Stimulated activated naive CD8-positive, alpha-beta T cell treated with anti-CD3 and anti-CD28 coated beads, Interleukin-15, Interleukin-2, amounts not matched to agents 100 ng/mL and 50 ng/mL, for 24 hours (primary cell): ENCODE measurements around the gene MID1.

ENCODE experiments used
- H3K27ac Mint-ChIP-seq: one replicate; pipeline ENCODE4 v1.8.0; 2021; ENCODE audit warnings: mild to moderate bottlenecking, mixed read lengths
- H3K27me3 Mint-ChIP-seq: one replicate; pipeline ENCODE4 v1.8.0; 2021; ENCODE audit warnings: mixed read lengths
- H3K36me3 Mint-ChIP-seq: one replicate; pipeline ENCODE4 v1.8.0; 2021; ENCODE audit warnings: low read depth, mixed read lengths
- H3K4me1 Mint-ChIP-seq: one replicate; pipeline ENCODE4 v1.8.0; 2021; ENCODE audit warnings: low read depth, mixed read lengths
- H3K4me3 Mint-ChIP-seq: one replicate; pipeline ENCODE4 v1.8.0; 2021; ENCODE audit warnings: mild to moderate bottlenecking, mixed read lengths
- H3K9me3 Mint-ChIP-seq: one replicate; pipeline ENCODE4 v1.8.0; 2021; ENCODE audit warnings: mixed read lengths

The MID1 gene, protein sequence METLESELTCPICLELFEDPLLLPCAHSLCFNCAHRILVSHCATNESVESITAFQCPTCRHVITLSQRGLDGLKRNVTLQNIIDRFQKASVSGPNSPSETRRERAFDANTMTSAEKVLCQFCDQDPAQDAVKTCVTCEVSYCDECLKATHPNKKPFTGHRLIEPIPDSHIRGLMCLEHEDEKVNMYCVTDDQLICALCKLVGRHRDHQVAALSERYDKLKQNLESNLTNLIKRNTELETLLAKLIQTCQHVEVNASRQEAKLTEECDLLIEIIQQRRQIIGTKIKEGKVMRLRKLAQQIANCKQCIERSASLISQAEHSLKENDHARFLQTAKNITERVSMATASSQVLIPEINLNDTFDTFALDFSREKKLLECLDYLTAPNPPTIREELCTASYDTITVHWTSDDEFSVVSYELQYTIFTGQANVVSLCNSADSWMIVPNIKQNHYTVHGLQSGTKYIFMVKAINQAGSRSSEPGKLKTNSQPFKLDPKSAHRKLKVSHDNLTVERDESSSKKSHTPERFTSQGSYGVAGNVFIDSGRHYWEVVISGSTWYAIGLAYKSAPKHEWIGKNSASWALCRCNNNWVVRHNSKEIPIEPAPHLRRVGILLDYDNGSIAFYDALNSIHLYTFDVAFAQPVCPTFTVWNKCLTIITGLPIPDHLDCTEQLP

DNA sequence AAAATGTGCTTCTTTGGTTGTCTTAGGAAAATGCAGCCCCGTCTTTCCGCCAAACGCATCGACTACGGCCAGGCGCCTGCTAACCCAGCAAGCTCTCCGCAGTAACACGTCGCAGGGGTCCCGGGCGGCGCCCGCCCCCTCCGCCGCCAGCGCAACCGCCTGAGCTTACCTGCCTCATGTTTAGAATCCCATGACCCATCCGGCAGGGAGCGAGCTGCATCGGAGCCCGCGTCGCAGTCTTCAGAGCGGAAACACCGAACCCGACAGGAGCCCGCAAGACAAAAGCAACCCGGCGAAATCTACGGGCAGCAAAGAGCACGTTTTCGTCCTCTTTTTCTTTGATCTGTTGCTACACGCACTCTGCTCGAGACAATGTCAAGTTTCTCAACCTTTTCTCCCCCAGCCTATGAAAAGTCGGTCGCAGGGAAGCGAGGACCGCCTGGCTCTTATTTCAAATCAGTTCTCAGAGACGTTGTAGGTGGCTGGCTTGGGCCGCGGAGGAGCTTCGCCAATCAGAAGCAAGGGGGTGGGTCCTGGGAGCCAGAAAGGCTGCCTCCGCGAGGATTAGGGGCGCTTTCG is at the start of gene MID1:
Gene MID1 (minus strand): TSS at position 465 of the 579 bp plus-strand sequence. CDS start 53,038 bp downstream, outside the sequence.
- Mint-ChIP-seq H3K9me3 (no peaks in the 10 kb centered on the region), H3K27me3 (peaks cover 46% of the 10 kb centered on the region)

DNA sequence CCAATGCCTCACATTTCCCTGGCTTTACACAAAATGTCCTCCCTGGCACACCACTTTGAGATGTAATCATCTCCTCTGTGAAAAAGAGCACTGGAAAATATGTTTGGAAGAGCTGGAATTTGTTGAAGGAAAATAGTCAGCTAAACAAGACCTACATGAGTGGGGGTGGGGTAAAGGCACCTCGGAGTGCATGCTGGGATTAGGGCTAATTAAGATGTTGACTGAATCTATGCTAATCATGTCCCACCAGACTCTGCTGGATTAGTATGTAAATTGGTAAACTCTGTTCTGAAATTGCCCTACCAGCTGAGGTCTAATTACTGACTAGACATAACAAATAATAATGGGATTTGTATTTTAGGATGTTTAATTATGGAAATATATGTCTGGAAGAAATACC is 46.8 kb upstream of the MID1 start:
- no peaks in the 10 kb centered on the region for H3K9me3 Mint-ChIP-seq
- H3K27me3 Mint-ChIP-seq: no peaks in the 10 kb centered on the region
- H3K27ac Mint-ChIP-seq: no peak overlapping the region
- H3K4me1 Mint-ChIP-seq: no peaks in the 10 kb centered on the region
- H3K4me3 Mint-ChIP-seq: no peak overlapping the region
- H3K36me3 Mint-ChIP-seq: no peaks in the 10 kb centered on the region

More for the DNA sequence above, at the start of gene MID1:
- Mint-ChIP-seq H3K4me1 (peaks cover 7% of the 10 kb centered on the region), H3K36me3 (no peaks in the 10 kb centered on the region), H3K4me3 (peak within 1 kb of the TSS; percentile 69), H3K27ac (no peak within 1 kb of the TSS)

DNA sequence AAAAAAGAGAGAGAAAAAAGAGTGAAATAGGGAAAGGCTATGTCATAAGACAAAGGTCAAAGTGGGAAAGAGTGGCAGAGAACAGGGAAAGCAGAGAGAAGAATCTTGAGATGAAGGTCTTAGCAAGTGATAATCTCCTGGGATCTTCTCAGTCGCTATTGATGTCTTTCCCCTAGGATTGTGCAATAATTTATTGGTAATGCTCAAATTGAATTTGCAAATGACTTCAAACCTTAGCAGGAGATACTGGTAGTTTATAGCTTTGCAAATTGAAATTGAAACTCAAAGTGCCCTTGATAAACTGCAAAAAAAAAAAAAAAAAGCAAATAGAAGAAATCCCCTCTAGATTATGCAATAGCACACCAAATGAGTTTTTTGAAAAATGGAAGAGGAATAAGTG is 45.7 kb upstream of the MID1 start:
- no peaks in the 10 kb centered on the region for H3K36me3 Mint-ChIP-seq
- H3K4me1 Mint-ChIP-seq: no peaks in the 10 kb centered on the region
- H3K4me3 Mint-ChIP-seq: no peak overlapping the region
- H3K27me3 Mint-ChIP-seq: no peaks in the 10 kb centered on the region
- H3K27ac Mint-ChIP-seq: no peak overlapping the region
- H3K9me3 Mint-ChIP-seq: no peaks in the 10 kb centered on the region

- Mint-ChIP-seq H3K27ac (no peak overlapping the region), H3K4me1 (no peaks in the 10 kb centered on the region)
Observed at GRCh38 chrX:10665681-10666080, 45.3 kb upstream of the MID1 start.

GRCh38 chrX:10660171-10660570 is 39.8 kb upstream of the MID1 start:
- Mint-ChIP-seq H3K27me3 (no peaks in the 10 kb centered on the region), H3K27ac (no peak overlapping the region), H3K4me3 (no peak overlapping the region), H3K36me3 (no peaks in the 10 kb centered on the region), H3K4me1 (no peaks in the 10 kb centered on the region), H3K9me3 (peaks cover 4% of the 10 kb centered on the region)

More at GRCh38 chrX:10665681-10666080, 45.3 kb upstream of the MID1 start:
- H3K9me3 Mint-ChIP-seq: no peaks in the 10 kb centered on the region
- H3K36me3 Mint-ChIP-seq: no peaks in the 10 kb centered on the region
- H3K27me3 Mint-ChIP-seq: no peaks in the 10 kb centered on the region
- no peak overlapping the region for H3K4me3 Mint-ChIP-seq

DNA sequence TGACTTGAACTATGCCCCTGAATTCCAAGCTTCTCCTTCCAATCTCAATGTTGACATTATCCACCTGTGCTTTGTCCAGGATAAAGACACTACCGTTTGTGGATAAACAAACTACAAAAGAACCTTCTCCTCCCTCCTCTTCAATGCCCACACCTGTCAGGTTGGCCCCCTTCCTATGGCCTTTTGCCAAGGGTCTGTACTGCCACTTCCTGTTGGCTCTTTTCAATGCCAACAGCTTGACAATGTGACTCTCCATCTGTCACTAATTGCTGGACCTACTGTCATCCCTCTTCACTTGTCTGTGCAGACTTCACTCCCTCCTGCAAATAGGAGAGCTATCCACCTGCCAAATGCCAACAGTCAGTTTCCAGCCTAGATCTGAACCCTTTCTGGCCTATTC is 35.8 kb upstream of the MID1 start:
- no peaks in the 10 kb centered on the region for H3K36me3 Mint-ChIP-seq
- H3K9me3 Mint-ChIP-seq: peaks cover 4% of the 10 kb centered on the region
- H3K27ac Mint-ChIP-seq: no peak overlapping the region
- no peaks in the 10 kb centered on the region for H3K4me1 Mint-ChIP-seq
- no peak overlapping the region for H3K4me3 Mint-ChIP-seq
- no peaks in the 10 kb centered on the region for H3K27me3 Mint-ChIP-seq

- no peaks in the 10 kb centered on the region for H3K27me3 Mint-ChIP-seq
- no peaks in the 10 kb centered on the region for H3K36me3 Mint-ChIP-seq
- no peak overlapping the region for H3K4me3 Mint-ChIP-seq
- H3K27ac Mint-ChIP-seq: no peak overlapping the region
- H3K9me3 Mint-ChIP-seq: peaks cover 4% of the 10 kb centered on the region
- H3K4me1 Mint-ChIP-seq: no peaks in the 10 kb centered on the region
Observed at GRCh38 chrX:10654960-10655359, 34.6 kb upstream of the MID1 start.

DNA sequence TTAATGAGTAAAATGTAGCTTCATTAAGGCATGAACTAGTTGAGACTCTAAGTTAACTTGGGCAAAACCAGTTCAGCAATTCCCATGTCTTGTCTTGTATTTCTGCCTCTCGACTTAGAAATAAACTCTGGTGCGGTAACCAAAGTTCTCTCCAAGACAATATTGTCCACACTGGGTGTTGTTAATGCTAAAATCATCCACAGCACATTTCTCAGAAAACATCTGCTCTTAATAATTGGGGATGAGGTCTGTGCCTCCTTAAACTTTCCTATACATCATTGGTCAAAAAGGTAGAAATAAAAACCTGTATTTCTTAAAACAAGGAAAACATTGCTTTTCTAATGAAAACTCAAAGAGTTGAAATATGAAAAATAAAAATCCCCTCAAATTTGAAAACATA is 32.9 kb upstream of the MID1 start:
- no peaks in the 10 kb centered on the region for H3K27me3 Mint-ChIP-seq
- peaks cover 4% of the 10 kb centered on the region for H3K9me3 Mint-ChIP-seq
- no peak overlapping the region for H3K27ac Mint-ChIP-seq
- H3K36me3 Mint-ChIP-seq: no peaks in the 10 kb centered on the region
- H3K4me3 Mint-ChIP-seq: no peak overlapping the region
- no peaks in the 10 kb centered on the region for H3K4me1 Mint-ChIP-seq

GRCh38 chrX:10649265-10649664 is 28.9 kb upstream of the MID1 start:
- Mint-ChIP-seq H3K4me1 (no peaks in the 10 kb centered on the region), H3K9me3 (no peaks in the 10 kb centered on the region), H3K36me3 (no peaks in the 10 kb centered on the region), H3K27ac (no peak overlapping the region), H3K4me3 (no peak overlapping the region), H3K27me3 (no peaks in the 10 kb centered on the region)

DNA sequence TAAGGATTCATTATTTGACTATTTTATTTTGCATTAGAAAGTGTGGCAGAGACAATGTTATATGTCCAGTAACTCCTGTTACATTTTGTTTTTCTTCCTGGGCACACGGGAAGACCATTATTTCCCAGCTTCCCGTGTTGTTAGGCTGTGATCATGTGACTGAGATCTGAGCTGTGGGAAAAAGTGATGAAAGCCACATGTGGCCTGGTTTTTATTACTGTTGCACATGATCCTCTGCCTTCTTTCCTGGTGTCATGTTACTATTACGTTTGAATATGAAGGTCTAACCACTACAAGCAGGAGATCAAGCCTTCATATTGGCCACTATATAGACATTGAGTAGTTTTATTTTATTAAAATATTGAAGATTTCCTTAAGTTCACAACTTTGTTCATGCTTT is 28.2 kb upstream of the MID1 start:
- H3K27ac Mint-ChIP-seq: no peak overlapping the region
- H3K4me1 Mint-ChIP-seq: no peaks in the 10 kb centered on the region
- H3K36me3 Mint-ChIP-seq: no peaks in the 10 kb centered on the region
- H3K9me3 Mint-ChIP-seq: no peaks in the 10 kb centered on the region
- H3K4me3 Mint-ChIP-seq: no peak overlapping the region
- no peaks in the 10 kb centered on the region for H3K27me3 Mint-ChIP-seq

DNA sequence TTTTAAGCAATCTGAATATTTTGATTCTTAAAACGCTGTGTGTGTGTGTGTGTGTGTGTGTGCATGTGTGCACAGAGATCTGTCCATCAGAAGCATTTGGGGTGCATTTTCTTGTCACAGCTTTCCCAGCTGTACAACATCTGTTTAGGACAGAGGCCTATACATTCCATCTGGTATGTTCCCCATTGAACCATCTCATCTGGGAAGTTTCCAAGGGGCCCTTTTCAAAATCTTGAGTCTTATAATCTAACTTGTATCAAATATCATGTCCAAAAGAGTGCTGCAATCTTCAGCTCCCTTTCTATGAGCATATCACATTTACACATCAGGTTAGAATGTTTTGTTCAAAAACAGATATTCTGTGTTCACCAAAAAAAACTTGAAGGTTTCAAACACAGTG is 16.5 kb upstream of the MID1 start:
- no peaks in the 10 kb centered on the region for H3K27me3 Mint-ChIP-seq
- no peak overlapping the region for H3K27ac Mint-ChIP-seq
- H3K4me3 Mint-ChIP-seq: no peak overlapping the region
- no peaks in the 10 kb centered on the region for H3K4me1 Mint-ChIP-seq
- no peaks in the 10 kb centered on the region for H3K9me3 Mint-ChIP-seq
- H3K36me3 Mint-ChIP-seq: no peaks in the 10 kb centered on the region

DNA sequence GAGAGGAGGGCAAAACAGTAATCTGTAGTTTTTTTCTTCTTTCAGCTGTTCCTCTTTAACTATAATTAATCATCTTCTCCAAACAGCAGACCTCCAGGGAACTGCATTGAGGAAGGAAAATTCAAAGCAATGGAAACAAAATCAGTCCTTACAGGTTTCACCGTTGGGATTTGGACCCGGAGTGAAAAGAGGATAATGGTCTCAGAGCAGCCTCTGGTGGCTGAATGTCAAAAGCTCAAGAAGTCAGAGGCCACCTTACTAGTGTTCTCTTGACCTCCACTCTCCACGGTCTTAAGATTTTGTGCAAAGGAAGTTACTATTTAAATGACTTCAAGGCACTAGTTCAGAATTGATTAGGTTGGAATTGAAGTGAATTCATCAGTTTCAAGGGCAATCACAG is 16.0 kb upstream of the MID1 start:
- H3K36me3 Mint-ChIP-seq: no peaks in the 10 kb centered on the region
- H3K4me3 Mint-ChIP-seq: no peak overlapping the region
- H3K4me1 Mint-ChIP-seq: no peaks in the 10 kb centered on the region
- H3K27me3 Mint-ChIP-seq: no peaks in the 10 kb centered on the region
- no peaks in the 10 kb centered on the region for H3K9me3 Mint-ChIP-seq
- H3K27ac Mint-ChIP-seq: no peak overlapping the region

DNA sequence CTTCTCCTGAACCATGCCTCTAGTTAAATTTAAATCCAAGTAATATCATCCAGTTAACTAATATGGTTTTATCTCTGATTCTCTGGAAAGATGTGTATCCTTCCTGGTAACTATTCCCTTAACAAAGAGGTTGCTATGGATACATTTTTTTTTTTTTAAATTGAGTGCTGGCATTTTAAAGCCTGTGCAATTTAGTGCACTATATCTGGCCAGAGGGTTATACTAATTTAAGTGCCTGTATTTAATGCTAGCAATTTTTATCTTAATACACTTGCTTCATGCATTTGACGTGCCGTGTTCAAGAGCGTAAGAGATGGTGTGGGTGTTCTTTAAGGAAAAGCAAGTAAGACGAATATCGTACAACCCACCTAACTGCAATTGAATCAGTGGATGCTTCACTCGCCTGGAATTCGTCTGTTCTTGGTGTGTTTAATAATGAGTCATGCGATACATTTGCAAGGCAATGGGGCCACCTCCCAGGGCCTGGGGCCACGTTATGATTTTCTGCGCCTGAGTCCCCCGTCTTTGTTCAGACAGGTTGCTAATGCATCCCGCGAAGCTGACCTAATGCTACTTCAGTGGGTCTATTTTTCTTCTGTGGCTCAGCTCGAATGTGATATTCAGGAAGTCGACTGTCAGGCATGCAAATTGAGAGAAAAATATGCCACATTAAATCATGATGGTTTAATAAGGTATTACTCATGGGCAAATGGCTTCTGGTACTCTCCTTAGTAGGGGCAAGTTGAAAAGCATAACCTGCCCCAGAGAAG is 14.2 kb upstream of the MID1 start:
- Mint-ChIP-seq H3K4me1 (no peaks in the 10 kb centered on the region), H3K4me3 (no peak overlapping the region), H3K36me3 (no peaks in the 10 kb centered on the region), H3K27ac (no peak overlapping the region), H3K9me3 (no peaks in the 10 kb centered on the region), H3K27me3 (no peaks in the 10 kb centered on the region)

GRCh38 chrX:10633722-10634121 is 13.3 kb upstream of the MID1 start:
- no peaks in the 10 kb centered on the region for H3K27me3 Mint-ChIP-seq
- H3K36me3 Mint-ChIP-seq: no peaks in the 10 kb centered on the region
- no peaks in the 10 kb centered on the region for H3K4me1 Mint-ChIP-seq
- H3K27ac Mint-ChIP-seq: no peak overlapping the region
- H3K9me3 Mint-ChIP-seq: no peaks in the 10 kb centered on the region
- no peak overlapping the region for H3K4me3 Mint-ChIP-seq
